SK-N-MC (cell line): ENCODE data around the gene EPB41.

Source experiments
- EZH2 ChIP-seq: fragments of 200-600 bp; sonication (generic); IDR thresholded peaks from one replicate; pipeline ENCODE4 v1.6.1; 2017; ENCODE audit warnings: antibody characterized with exemption
- POLR2AphosphoS5 ChIP-seq: IDR thresholded peaks from 2 replicates; pipeline ENCODE4 v1.6.1; 2012; ENCODE audit warnings: mild to moderate bottlenecking, low read depth, low read length, borderline replicate concordance

- TF ChIP-seq EZH2 (no peak), POLR2AphosphoS5 (no peak)
These were observed 22.2 kb downstream of the EPB41 start for GRCh38 chr1:28936528-28936927.
